HEK293 (cell line): ENCODE measurements around the gene HMGXB3.

ENCODE experiments used
- CTCF ChIA-PET: fragments of 350-600 bp; formaldehyde crosslinking; extraction: SDS; loops from one replicate; lab custom pipeline; 2021; ENCODE audit warnings: antibody characterized with exemption; lab: Yijun Ruan, JAX
- POLR2A ChIA-PET: fragments of 300-600 bp; formaldehyde crosslinking; extraction: SDS; loops from one replicate; lab custom pipeline; 2020; ENCODE audit warnings: antibody characterized with exemption, inconsistent platforms; lab: Yijun Ruan, JAX
- H3K27ac ChIP-seq: fragments of 200-500 bp; sonication (Bioruptor generic); 2 replicates; pipeline ENCODE4 v1.5.1; 2014; ENCODE audit warnings: low read depth, low read length, control low read depth, inconsistent platforms; ENCODE audit errors: extremely low read depth
- H3K36me3 ChIP-seq, 2 experiments: fragments of 200-500 bp in 1 of 2; sonication (Bioruptor generic) in 1 of 2; 1 replicate in 1 of 2; 2 replicates in 1 of 2; pipeline ENCODE4 v1.5.1; 2014 to 2017; ENCODE audit warnings: inconsistent platforms in 2 of 2, low read length in 2 of 2; ENCODE audit not compliant: control insufficient read depth in 2 of 2, insufficient read depth in 1 of 2
- H3K4me1 ChIP-seq: fragments of 200-500 bp; sonication (Bioruptor generic); 2 replicates; pipeline ENCODE4 v1.5.1; 2014; ENCODE audit warnings: mild to moderate bottlenecking, low read length, inconsistent platforms; ENCODE audit not compliant: control insufficient read depth, insufficient read depth
- H3K4me3 ChIP-seq: 2 replicates; pipeline ENCODE4 v1.5.1; 2011; ENCODE audit warnings: low read depth, mild to moderate bottlenecking, control low read depth, low read length, moderate library complexity
- H3K9me3 ChIP-seq: fragments of 200-500 bp; sonication (Bioruptor generic); 2 replicates; pipeline ENCODE4 v1.5.1; 2014; ENCODE audit warnings: low read depth, low read length, inconsistent platforms; ENCODE audit not compliant: control insufficient read depth, insufficient read depth
- ELK4 ChIP-seq: IDR thresholded peaks from 2 replicates; pipeline ENCODE4 v1.6.1; 2011; ENCODE audit warnings: mild to moderate bottlenecking, low read depth, low read length, borderline replicate concordance
- FEZF1 ChIP-seq: fragments of 450-650 bp; formaldehyde crosslinking; IDR thresholded peaks from 2 replicates; pipeline ENCODE4 v1.5.1; 2016; ENCODE audit warnings: missing biosample characterization, missing genetic modification characterization
- KLF8 ChIP-seq: fragments of 450-650 bp; formaldehyde crosslinking; IDR thresholded peaks from 2 replicates; pipeline ENCODE4 v1.5.1; 2016; ENCODE audit warnings: missing biosample characterization, missing genetic modification characterization
- KLF9 ChIP-seq: fragments of 450-650 bp; formaldehyde crosslinking; IDR thresholded peaks from 2 replicates; pipeline ENCODE4 v1.5.1; 2016; ENCODE audit warnings: missing biosample characterization, missing genetic modification characterization, low read depth
- PRDM2 ChIP-seq: fragments of 450-650 bp; formaldehyde crosslinking; IDR thresholded peaks from 2 replicates; pipeline ENCODE4 v1.5.1; 2016; ENCODE audit warnings: missing biosample characterization, missing genetic modification characterization, borderline replicate concordance
- SCRT1 ChIP-seq: fragments of 450-650 bp; formaldehyde crosslinking; IDR thresholded peaks from 2 replicates; pipeline ENCODE4 v1.5.1; 2016; ENCODE audit warnings: missing biosample characterization, missing genetic modification characterization, borderline replicate concordance
- ZBTB20 ChIP-seq: fragments of 450-650 bp; formaldehyde crosslinking; IDR thresholded peaks from 2 replicates; pipeline ENCODE4 v1.5.1; 2016; ENCODE audit warnings: missing biosample characterization, missing genetic modification characterization
- ZBTB44 ChIP-seq: fragments of 450-650 bp; IDR thresholded peaks from 2 replicates; pipeline ENCODE4 v1.5.1; 2018; ENCODE audit warnings: missing biosample characterization, mild to moderate bottlenecking, missing genetic modification characterization
- ZBTB8A ChIP-seq: fragments of 450-650 bp; formaldehyde crosslinking; IDR thresholded peaks from 2 replicates; pipeline ENCODE4 v1.5.1; 2016; ENCODE audit warnings: missing biosample characterization, missing genetic modification characterization
- ZNF114 ChIP-seq: fragments of 450-650 bp; formaldehyde crosslinking; IDR thresholded peaks from 2 replicates; pipeline ENCODE4 v1.5.0; 2017; ENCODE audit warnings: missing biosample characterization, missing genetic modification characterization
- ZNF16 ChIP-seq: fragments of 450-650 bp; formaldehyde crosslinking; IDR thresholded peaks from 2 replicates; pipeline ENCODE4 v1.5.1; 2016; ENCODE audit warnings: low read depth, missing biosample characterization, missing genetic modification characterization
- ZNF169 ChIP-seq: fragments of 450-650 bp; formaldehyde crosslinking; IDR thresholded peaks from 2 replicates; pipeline ENCODE4 v1.5.1; 2016; ENCODE audit warnings: missing biosample characterization, missing genetic modification characterization
- ZNF354C ChIP-seq: fragments of 450-650 bp; formaldehyde crosslinking; IDR thresholded peaks from 2 replicates; pipeline ENCODE4 v1.5.1; 2016; ENCODE audit warnings: missing biosample characterization, missing genetic modification characterization, low read depth, borderline replicate concordance
- ZNF510 ChIP-seq: fragments of 450-650 bp; formaldehyde crosslinking; IDR thresholded peaks from 2 replicates; pipeline ENCODE4 v1.5.1; 2018; ENCODE audit warnings: mild to moderate bottlenecking, missing genetic modification characterization, missing biosample characterization; ENCODE audit not compliant: insufficient replicate concordance
- ZSCAN23 ChIP-seq: fragments of 450-650 bp; formaldehyde crosslinking; IDR thresholded peaks from 2 replicates; pipeline ENCODE4 v1.5.1; 2016; ENCODE audit warnings: missing biosample characterization, missing genetic modification characterization
- TF ChIP-seq, protein P1 (sequence below): fragments of 450-650 bp; formaldehyde crosslinking; IDR thresholded peaks from 2 replicates; pipeline ENCODE4 v1.5.1; 2016; ENCODE audit warnings: missing biosample characterization, missing genetic modification characterization
- TF ChIP-seq, protein P2 (sequence below): fragments of 450-650 bp; formaldehyde crosslinking; IDR thresholded peaks from 2 replicates; pipeline ENCODE4 v1.5.1; 2017; ENCODE audit warnings: missing biosample characterization, missing genetic modification characterization
- TF ChIP-seq, protein P3 (sequence below): fragments of 450-650 bp; formaldehyde crosslinking; IDR thresholded peaks from 2 replicates; pipeline ENCODE4 v1.5.1; 2016; ENCODE audit warnings: missing biosample characterization, missing genetic modification characterization, low read depth
- TF ChIP-seq, protein P4 (sequence below): fragments of 450-650 bp; formaldehyde crosslinking; IDR thresholded peaks from 2 replicates; pipeline ENCODE4 v1.5.1; 2016; ENCODE audit warnings: missing biosample characterization, missing genetic modification characterization

The HMGXB3 gene

GRCh38 chr5:150066901-150067396 is 66.4 kb downstream of the HMGXB3 start (continued):
- TF ChIP-seq ZBTB44: no peak
- TF ChIP-seq ZNF354C: no peak
- TF ChIP-seq ZSCAN23 (tag by site-specific recombination): no peak
- TF ChIP-seq KLF8 (tag by site-specific recombination): no peak

DNA sequence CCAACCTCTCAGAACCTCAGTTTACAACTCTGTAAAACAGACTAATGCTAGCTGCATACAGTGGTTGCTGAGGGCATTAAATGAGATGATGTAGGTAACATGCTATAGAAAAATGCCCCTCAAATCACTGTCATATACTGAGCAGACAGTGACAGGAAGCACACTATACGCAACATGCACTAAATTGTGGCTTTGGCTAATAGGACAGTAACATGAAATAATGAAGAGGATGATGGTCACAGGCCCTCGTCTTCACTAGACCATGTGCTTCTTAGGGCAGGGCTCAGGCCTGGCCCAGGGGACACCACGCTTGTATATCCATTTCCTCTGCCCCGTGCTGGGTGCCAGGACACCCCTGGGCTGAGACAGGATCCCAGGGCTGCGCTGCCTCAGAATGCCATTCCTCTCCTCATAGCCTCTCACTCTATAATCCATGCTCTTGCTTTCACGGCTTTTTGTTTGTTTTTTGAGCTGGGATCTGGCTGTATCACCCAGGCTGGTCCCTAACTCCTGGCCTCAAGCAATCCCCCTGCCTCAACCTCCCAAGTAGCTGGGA is 66.9 kb downstream of the HMGXB3 start:
- Histone ChIP-seq H3K36me3 (no peaks in the 10 kb centered on the region), H3K9me3 (no peaks in the 10 kb centered on the region), H3K4me3 (no peak overlapping the region), H3K27ac (no peak overlapping the region), H3K4me1 (no peaks in the 10 kb centered on the region)
- ChIA-PET CTCF (interaction anchor here (1.1 kb wide), 1 partner anchor 151 kb away, joined by 3 read pairs; no protein-coding TSS in a partner anchor), POLR2A (no interaction called here)
- TF ChIP-seq ZBTB8A (tag by site-specific recombination) (no peak), ZNF114 (tag by site-specific recombination) (no peak), ZNF169 (no peak), SCRT1 (no peak), KLF9 (tag by site-specific recombination) (no peak), ZBTB20 (tag by site-specific recombination) (no peak), FEZF1 (tag by site-specific recombination) (no peak), ELK4 (no peak), PRDM2 (no peak), ZSCAN23 (tag by site-specific recombination) (no peak), ZNF510 (tag by site-specific recombination) (no peak), ZNF16 (tag by site-specific recombination) (no peak)
- TF ChIP-seq, protein P1, sequence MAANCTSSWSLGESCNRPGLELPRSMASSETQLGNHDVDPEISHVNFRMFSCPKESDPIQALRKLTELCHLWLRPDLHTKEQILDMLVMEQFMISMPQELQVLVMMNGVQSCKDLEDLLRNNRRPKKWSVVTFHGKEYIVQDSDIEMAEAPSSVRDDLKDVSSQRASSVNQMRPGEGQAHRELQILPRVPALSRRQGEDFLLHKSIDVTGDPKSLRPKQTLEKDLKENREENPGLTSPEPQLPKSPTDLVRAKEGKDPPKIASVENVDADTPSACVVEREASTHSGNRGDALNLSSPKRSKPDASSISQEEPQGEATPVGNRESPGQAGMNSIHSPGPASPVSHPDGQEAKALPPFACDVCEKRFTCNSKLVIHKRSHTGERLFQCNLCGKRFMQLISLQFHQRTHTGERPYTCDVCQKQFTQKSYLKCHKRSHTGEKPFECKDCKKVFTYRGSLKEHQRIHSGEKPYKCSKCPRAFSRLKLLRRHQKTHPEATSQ: no peak
- TF ChIP-seq, protein P2, sequence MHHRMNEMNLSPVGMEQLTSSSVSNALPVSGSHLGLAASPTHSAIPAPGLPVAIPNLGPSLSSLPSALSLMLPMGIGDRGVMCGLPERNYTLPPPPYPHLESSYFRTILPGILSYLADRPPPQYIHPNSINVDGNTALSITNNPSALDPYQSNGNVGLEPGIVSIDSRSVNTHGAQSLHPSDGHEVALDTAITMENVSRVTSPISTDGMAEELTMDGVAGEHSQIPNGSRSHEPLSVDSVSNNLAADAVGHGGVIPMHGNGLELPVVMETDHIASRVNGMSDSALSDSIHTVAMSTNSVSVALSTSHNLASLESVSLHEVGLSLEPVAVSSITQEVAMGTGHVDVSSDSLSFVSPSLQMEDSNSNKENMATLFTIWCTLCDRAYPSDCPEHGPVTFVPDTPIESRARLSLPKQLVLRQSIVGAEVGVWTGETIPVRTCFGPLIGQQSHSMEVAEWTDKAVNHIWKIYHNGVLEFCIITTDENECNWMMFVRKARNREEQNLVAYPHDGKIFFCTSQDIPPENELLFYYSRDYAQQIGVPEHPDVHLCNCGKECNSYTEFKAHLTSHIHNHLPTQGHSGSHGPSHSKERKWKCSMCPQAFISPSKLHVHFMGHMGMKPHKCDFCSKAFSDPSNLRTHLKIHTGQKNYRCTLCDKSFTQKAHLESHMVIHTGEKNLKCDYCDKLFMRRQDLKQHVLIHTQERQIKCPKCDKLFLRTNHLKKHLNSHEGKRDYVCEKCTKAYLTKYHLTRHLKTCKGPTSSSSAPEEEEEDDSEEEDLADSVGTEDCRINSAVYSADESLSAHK: no peak
- TF ChIP-seq, protein P3, sequence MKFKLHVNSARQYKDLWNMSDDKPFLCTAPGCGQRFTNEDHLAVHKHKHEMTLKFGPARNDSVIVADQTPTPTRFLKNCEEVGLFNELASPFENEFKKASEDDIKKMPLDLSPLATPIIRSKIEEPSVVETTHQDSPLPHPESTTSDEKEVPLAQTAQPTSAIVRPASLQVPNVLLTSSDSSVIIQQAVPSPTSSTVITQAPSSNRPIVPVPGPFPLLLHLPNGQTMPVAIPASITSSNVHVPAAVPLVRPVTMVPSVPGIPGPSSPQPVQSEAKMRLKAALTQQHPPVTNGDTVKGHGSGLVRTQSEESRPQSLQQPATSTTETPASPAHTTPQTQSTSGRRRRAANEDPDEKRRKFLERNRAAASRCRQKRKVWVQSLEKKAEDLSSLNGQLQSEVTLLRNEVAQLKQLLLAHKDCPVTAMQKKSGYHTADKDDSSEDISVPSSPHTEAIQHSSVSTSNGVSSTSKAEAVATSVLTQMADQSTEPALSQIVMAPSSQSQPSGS (tag by site-specific recombination): no peak
- TF ChIP-seq, protein P4, sequence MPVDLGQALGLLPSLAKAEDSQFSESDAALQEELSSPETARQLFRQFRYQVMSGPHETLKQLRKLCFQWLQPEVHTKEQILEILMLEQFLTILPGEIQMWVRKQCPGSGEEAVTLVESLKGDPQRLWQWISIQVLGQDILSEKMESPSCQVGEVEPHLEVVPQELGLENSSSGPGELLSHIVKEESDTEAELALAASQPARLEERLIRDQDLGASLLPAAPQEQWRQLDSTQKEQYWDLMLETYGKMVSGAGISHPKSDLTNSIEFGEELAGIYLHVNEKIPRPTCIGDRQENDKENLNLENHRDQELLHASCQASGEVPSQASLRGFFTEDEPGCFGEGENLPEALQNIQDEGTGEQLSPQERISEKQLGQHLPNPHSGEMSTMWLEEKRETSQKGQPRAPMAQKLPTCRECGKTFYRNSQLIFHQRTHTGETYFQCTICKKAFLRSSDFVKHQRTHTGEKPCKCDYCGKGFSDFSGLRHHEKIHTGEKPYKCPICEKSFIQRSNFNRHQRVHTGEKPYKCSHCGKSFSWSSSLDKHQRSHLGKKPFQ (tag by site-specific recombination): no peak
